Karpas-422 (cell line): ENCODE measurements around the gene SNX32. TPM values are rescaled to one million over a fixed set of nuclear protein-coding genes. Genes with fewer than 3 reads are reported as not detected.
"Not testable (repeated sequence)": the region's sequence is repeated elsewhere in the genome, so short reads cannot be mapped to it uniquely, and the experiment has no call there.

Experiments used
- DNase-seq: peaks from one replicate; pipeline ENCODE4 v3.0.0-alpha.2; 2015
- H2AFZ ChIP-seq: fragments of 200-600 bp; sonication (generic); 2 replicates; pipeline ENCODE4 v1.6.1; 2014; ENCODE audit warnings: antibody characterized with exemption, low read length, mixed read lengths
- H3K27ac ChIP-seq: fragments of 200-600 bp; sonication (generic); 2 replicates; pipeline ENCODE4 v1.5.1; 2014; ENCODE audit warnings: mild to moderate bottlenecking, low read length, moderate library complexity
- H3K27me3 ChIP-seq: fragments of 200-600 bp; sonication (generic); 2 replicates; pipeline ENCODE4 v1.6.1; 2014; ENCODE audit warnings: low read length, mixed read lengths
- H3K36me3 ChIP-seq: fragments of 200-600 bp; sonication (generic); 2 replicates; pipeline ENCODE4 v1.6.1; 2014; ENCODE audit warnings: low read length, mixed read lengths; ENCODE audit not compliant: insufficient read depth
- H3K4me1 ChIP-seq: fragments of 200-600 bp; sonication (generic); 2 replicates; pipeline ENCODE4 v1.6.1; 2014; ENCODE audit warnings: mild to moderate bottlenecking, low read length, mixed read lengths
- H3K4me2 ChIP-seq: fragments of 200-600 bp; sonication (generic); 2 replicates; pipeline ENCODE4 v1.6.1; 2014; ENCODE audit warnings: low read length, low read depth, mild to moderate bottlenecking; ENCODE audit not compliant: poor library complexity, severe bottlenecking
- H3K4me3 ChIP-seq: fragments of 200-600 bp; sonication (generic); 2 replicates; pipeline ENCODE4 v1.5.1; 2014; ENCODE audit warnings: mild to moderate bottlenecking, antibody characterized with exemption, low read length, mixed read lengths
- H3K79me2 ChIP-seq: fragments of 200-600 bp; sonication (generic); 2 replicates; pipeline ENCODE4 v1.6.1; 2014; ENCODE audit warnings: mild to moderate bottlenecking, low read length, mixed read lengths
- H3K9ac ChIP-seq: fragments of 200-600 bp; sonication (generic); 2 replicates; pipeline ENCODE4 v1.6.0; 2014; ENCODE audit warnings: low read length
- H3K9me2 ChIP-seq: fragments of 200-600 bp; sonication (generic), shearing (Covaris generic); replicated peaks from 2 replicates; pipeline ENCODE4 v1.6.0; 2014; ENCODE audit warnings: mild to moderate bottlenecking, low read length, moderate library complexity; ENCODE audit not compliant: insufficient read depth
- H3K9me3 ChIP-seq: fragments of 300-700, 200-600 bp; sonication (generic); 2 replicates; pipeline ENCODE4 v1.6.1; 2014; ENCODE audit warnings: low read length, mixed read lengths
- H4K20me1 ChIP-seq: fragments of 200-600 bp; sonication (generic); 2 replicates; pipeline ENCODE4 v1.6.1; 2014; ENCODE audit warnings: mild to moderate bottlenecking, antibody characterized with exemption, low read length, low read depth; ENCODE audit not compliant: insufficient read depth
- total RNA-seq: library from RNA; depleted of rRNA; stranded (reverse); fragments of >200 nt; shearing (Covaris generic); gene quantifications from 2 replicates; pipeline ENCODE4 v1.2.3, GENCODE V29; 2014; ENCODE audit warnings: low replicate concordance

The SNX32 gene
- total RNA-seq, 1 experiment from 2014 or later, result not detected

DNA sequence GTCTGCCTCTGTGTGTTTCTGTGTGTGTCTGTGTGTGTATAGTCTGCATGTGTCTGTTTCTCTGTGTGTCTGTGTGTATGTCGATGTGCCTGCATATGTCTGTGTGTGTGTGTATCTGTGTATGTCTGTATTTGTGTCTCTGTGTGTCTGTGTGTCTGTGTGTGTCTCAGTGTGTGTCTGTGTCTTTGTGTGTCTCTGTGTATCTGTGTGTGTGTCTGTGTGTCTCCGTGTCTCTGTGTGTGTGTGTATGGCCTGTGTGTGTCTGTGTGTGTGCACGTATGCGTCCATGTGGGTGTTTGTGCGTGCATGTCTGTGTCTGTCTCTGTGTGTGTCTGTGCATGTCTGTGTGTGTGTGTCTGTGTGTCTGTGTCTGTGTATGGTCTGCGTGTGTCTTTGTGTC is 439 bp downstream of the SNX32 start:
- no peak for DNase-seq
- H3K9me3 ChIP-seq, result no peaks in the 10 kb centered on the region
- no peak overlapping the region for H3K4me3 ChIP-seq
- H3K36me3 ChIP-seq, result no peaks in the 10 kb centered on the region
- no peaks in the 10 kb centered on the region for H3K79me2 ChIP-seq
- H2AFZ ChIP-seq, result no peak overlapping the region
- no peaks in the 10 kb centered on the region for H3K4me1 ChIP-seq
- H3K9ac ChIP-seq, result no peak overlapping the region
- H3K27ac ChIP-seq, result no peak overlapping the region
- no peak overlapping the region for H3K4me2 ChIP-seq
- H3K27me3 ChIP-seq, result no peaks in the 10 kb centered on the region
- H4K20me1 ChIP-seq, result no peaks in the 10 kb centered on the region
- H3K9me2 ChIP-seq, result no peaks in the 10 kb centered on the region

DNA sequence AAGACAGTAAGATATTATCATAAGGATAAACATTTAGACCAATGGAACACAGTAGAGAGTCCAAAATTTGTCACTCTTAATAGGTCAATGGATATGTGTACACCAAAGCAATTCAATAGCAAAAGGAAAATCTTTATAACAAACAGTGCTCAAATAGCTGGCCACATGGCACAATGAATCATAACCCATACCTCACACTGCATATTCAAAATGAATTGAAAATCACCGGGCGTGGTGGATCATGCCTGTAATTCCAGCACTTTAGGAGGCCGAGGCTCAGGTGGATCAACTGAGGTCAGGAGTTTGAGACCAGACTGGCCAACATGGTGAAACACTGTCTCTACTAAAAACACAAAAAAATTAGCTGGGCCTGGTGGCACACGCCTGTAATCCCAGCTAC is 8.4 kb downstream of the SNX32 start:
- no peaks in the 10 kb centered on the region for H4K20me1 ChIP-seq
- no peaks in the 10 kb centered on the region for H3K27me3 ChIP-seq
- no peaks in the 10 kb centered on the region for H3K9me3 ChIP-seq
- H3K4me2 ChIP-seq, result no peak overlapping the region
- DNase-seq, result peak; percentile 23
- no peak overlapping the region for H3K4me3 ChIP-seq
- H3K9ac ChIP-seq, result no peak overlapping the region
- H3K4me1 ChIP-seq, result no peaks in the 10 kb centered on the region
- no peaks in the 10 kb centered on the region for H3K9me2 ChIP-seq
- no peaks in the 10 kb centered on the region for H3K79me2 ChIP-seq
- H3K36me3 ChIP-seq, result no peaks in the 10 kb centered on the region
- H3K27ac ChIP-seq, result no peak overlapping the region
- H2AFZ ChIP-seq, result no peak overlapping the region

DNA sequence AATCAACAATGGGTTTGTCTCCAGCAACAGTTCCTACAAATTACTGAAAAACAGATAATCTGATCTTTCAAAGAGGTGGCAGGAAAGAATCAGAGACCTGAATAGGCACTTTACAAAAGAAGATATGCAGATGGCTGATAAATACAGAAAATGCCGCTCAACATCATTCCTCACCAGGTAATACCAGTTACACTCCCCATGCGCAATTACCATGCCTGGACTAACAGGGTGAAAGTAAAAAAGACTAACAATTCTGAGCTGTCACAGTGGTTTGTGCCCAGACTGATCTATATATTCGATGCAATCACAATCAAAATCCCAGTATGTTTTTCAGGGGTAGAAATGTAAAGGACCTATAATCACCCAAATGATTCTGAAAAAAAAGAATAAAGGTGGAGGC is 10.0 kb downstream of the SNX32 start:
- Histone ChIP-seq H3K9me3 (no peaks in the 10 kb centered on the region), H4K20me1 (no peaks in the 10 kb centered on the region), H3K36me3 (no peaks in the 10 kb centered on the region), H3K4me1 (no peaks in the 10 kb centered on the region), H2AFZ (no peak overlapping the region), H3K9me2 (no peaks in the 10 kb centered on the region), H3K4me2 (no peak overlapping the region), H3K79me2 (no peaks in the 10 kb centered on the region), H3K4me3 (no peak overlapping the region), H3K27ac (no peak overlapping the region), H3K27me3 (no peaks in the 10 kb centered on the region), H3K9ac (no peak overlapping the region)
- peak; percentile 19 for DNase-seq

DNA sequence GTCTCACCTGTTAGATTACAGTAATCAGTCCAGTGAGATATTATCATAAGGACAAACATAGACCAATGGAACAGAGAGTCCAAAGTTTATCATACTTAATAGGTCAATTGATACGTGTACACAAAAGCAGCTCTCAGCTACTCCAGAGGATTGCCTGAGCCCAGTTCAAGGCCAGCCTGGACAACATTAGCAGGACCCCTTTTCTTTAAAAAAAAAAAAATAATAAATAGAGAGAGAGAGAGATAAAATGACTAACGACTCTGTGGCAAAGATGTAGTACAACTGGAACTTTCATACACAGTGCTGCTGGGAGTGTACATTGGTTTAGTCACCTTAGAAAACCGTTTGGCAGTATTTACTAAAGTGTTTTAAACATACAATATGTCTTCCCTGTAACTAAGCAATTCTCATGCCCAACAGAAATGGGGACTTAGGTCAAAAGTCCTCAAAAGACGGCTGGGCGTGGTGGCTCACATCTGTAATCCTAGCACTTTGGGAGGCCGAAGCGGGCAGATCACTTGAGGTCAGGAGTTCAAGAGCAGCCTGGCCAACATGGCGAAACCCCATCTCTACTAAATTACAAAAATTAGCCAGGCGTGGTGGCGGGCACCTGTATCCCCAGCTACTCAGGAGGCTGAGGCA is 10.6 kb downstream of the SNX32 start:
- H3K4me3 ChIP-seq, result no peak overlapping the region
- no peak overlapping the region for H3K9ac ChIP-seq
- H3K4me1 ChIP-seq, result no peaks in the 10 kb centered on the region
- no peak overlapping the region for H3K27ac ChIP-seq
- no peaks in the 10 kb centered on the region for H3K36me3 ChIP-seq
- H3K27me3 ChIP-seq, result no peaks in the 10 kb centered on the region
- H3K9me2 ChIP-seq, result no peaks in the 10 kb centered on the region
- no peaks in the 10 kb centered on the region for H3K79me2 ChIP-seq
- H4K20me1 ChIP-seq, result no peaks in the 10 kb centered on the region
- peak; percentile 7 for DNase-seq
- no peak overlapping the region for H2AFZ ChIP-seq
- no peaks in the 10 kb centered on the region for H3K9me3 ChIP-seq
- H3K4me2 ChIP-seq, result no peak overlapping the region

DNA sequence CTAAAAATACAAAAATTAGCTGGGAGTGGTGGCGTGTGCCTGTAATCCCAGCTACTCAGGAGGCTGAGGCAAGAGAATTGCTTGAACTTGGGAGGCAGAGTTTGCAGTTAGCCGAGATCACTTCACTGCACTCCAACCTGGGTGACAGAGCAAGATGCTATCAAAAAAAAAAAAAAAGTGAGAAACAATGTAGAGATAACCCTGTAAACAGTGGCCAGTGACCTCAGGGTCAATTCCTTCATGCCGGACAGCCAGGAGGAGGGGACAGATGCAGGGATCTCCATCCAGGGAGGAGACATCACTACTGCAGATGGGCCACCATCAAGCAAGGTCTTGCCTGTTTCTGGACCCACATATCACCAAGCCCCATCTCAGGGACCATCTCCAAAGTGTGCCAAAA is 14.0 kb downstream of the SNX32 start:
- Histone ChIP-seq H3K27ac (no peak overlapping the region), H4K20me1 (0 out of 2 replicates have a peak, but pooled peaks cover 5% of the 10 kb centered on the region), H3K9ac (no peak overlapping the region), H3K9me2 (no peaks in the 10 kb centered on the region), H3K4me1 (no peaks in the 10 kb centered on the region), H3K79me2 (no peaks in the 10 kb centered on the region), H3K9me3 (no peaks in the 10 kb centered on the region), H3K36me3 (peaks cover 3% of the 10 kb centered on the region; the same call in 1 of the 2 replicates), H3K27me3 (no peaks in the 10 kb centered on the region), H3K4me2 (no peak overlapping the region), H3K4me3 (no peak overlapping the region), H2AFZ (no peak overlapping the region)
- DNase-seq, result no peak

DNA sequence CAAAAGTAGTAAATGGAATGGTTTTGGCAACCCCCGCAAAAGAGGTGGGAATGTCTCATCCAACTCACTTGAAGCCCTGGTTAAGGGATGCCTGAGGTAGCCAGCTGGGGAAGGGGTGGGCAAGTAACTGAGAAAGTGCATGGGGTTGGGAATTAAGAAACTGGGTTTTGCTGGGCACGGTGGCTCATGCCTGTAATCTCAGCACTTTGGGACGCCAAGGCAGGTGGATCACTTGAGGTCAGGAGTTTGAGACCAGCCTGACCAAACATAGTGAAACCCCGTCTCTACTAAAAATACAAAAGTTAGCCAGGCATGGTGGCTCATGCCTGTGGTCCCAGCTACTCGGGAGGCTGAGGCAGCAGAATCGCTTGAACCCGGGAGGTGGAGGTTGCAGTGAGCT is 14.9 kb downstream of the SNX32 start:
- not testable (repeated sequence) for H3K4me3 ChIP-seq

DNA sequence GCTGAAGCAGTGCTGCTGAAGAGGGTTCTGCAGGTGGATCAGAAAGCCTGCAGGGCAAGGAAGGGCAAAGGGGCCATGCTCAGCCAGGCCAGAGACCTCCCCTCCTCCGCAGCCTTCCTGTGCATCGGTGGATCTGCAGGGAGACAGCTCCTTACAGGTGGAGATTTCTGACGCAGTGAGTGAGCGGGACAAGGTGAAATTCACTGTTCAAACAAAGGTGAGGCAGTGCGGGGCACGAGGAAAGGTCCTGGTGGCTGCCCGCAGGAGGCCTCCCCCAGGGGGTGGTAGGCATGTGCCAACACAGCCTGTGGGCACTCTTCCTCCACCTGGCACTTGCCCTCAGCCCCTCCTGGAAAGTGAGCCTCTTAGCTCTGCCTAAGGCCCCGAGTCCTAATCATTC is 15.6 kb downstream of the SNX32 start:
- no peaks in the 10 kb centered on the region for H3K9me3 ChIP-seq
- H4K20me1 ChIP-seq, result peaks cover 11% of the 10 kb centered on the region
- H3K4me3 ChIP-seq, result no peak overlapping the region
- H3K36me3 ChIP-seq, result peaks cover 18% of the 10 kb centered on the region
- no peak for DNase-seq
- no peaks in the 10 kb centered on the region for H3K27me3 ChIP-seq
- H3K4me1 ChIP-seq, result no peaks in the 10 kb centered on the region
- H3K9ac ChIP-seq, result no peak overlapping the region
- no peak overlapping the region for H3K27ac ChIP-seq
- no peaks in the 10 kb centered on the region for H3K9me2 ChIP-seq
- no peak overlapping the region for H3K4me2 ChIP-seq
- no peak overlapping the region for H2AFZ ChIP-seq
- no peaks in the 10 kb centered on the region for H3K79me2 ChIP-seq

More for the DNA sequence above, 14.9 kb downstream of the SNX32 start:
- not testable (repeated sequence) for H3K79me2 ChIP-seq, H3K9ac ChIP-seq, H3K4me2 ChIP-seq, H4K20me1 ChIP-seq, H2AFZ ChIP-seq, H3K9me3 ChIP-seq, H3K27me3 ChIP-seq, H3K9me2 ChIP-seq, H3K27ac ChIP-seq, H3K4me1 ChIP-seq
- peak; percentile 20 for DNase-seq
- H3K36me3 ChIP-seq, result peaks cover 11% of the 10 kb centered on the region

DNA sequence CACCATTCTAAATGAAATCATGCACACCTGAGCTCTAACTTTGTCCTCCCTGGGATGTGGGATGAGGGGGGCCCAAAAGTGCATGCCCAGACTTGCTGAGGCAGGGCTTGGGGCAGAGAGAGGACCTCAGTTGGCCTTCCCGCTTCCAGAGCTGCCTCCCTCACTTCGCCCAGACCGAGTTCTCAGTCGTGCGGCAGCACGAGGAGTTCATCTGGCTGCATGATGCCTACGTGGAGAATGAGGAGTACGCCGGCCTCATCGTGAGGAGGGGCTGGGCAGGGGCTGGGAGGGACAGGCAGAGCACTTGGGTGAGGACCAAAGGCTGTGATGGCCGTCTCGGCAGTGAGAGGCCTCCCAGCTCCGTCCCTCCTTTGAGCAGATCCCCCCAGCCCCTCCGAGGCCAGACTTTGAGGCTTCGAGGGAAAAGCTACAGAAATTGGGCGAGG is 16.0 kb downstream of the SNX32 start:
- H3K36me3 ChIP-seq, result peaks cover 22% of the 10 kb centered on the region
- no peak overlapping the region for H3K27ac ChIP-seq
- no peaks in the 10 kb centered on the region for H3K4me1 ChIP-seq
- H3K9ac ChIP-seq, result no peak overlapping the region
- no peak overlapping the region for H3K4me3 ChIP-seq
- H3K27me3 ChIP-seq, result no peaks in the 10 kb centered on the region
- H2AFZ ChIP-seq, result no peak overlapping the region
- H3K79me2 ChIP-seq, result no peaks in the 10 kb centered on the region
- no peaks in the 10 kb centered on the region for H3K9me2 ChIP-seq
- H3K4me2 ChIP-seq, result no peak overlapping the region
- H4K20me1 ChIP-seq, result peaks cover 16% of the 10 kb centered on the region
- no peaks in the 10 kb centered on the region for H3K9me3 ChIP-seq
- DNase-seq, result peak; percentile 44
